IMR-90 (cell line): Measurements from ENCODE around the gene TMC7. TPM values are rescaled to one million over a fixed set of nuclear protein-coding genes. Genes with fewer than 3 reads are reported as not detected.

Experiments
- ATAC-seq: fragments of 200-7000 bp; cut with Tn5 transposase; 2 replicates; pipeline ENCODE4 v1.9.1; 2020; ENCODE audit warnings: low read depth, mild to moderate bottlenecking, moderate library complexity
- BruUV-seq: library from RNA; stranded (reverse); fragments of 400-500 nt; replicated peaks from 2 replicates; lab custom pipeline; 2021; lab: Mats Ljungman, UMichigan
- CTCF ChIA-PET: fragments of 300-600 bp; formaldehyde crosslinking; extraction: SDS; loops from one replicate; lab custom pipeline; 2021; ENCODE audit warnings: antibody characterized with exemption; lab: Yijun Ruan, JAX
- POLR2A ChIA-PET: fragments of 300-600 bp; sonication (Branson Sonifier 250); formaldehyde crosslinking; loops from one replicate; lab custom pipeline; 2022; ENCODE audit warnings: antibody characterized with exemption; ENCODE audit not compliant: unreplicated experiment; lab: Charles Lee
- DNase-seq: peaks from one replicate; pipeline ENCODE4 v3.0.0; 2013
- H2AFZ ChIP-seq: replicated peaks from 2 replicates; pipeline ENCODE3; 2013; ENCODE audit warnings: low read length, mild to moderate bottlenecking; ENCODE audit not compliant: poor library complexity
- H2AK5ac ChIP-seq: 2 replicates; pipeline ENCODE4 v1.6.1; 2013; ENCODE audit warnings: low read depth, low read length, inconsistent platforms
- H2AK9ac ChIP-seq: replicated peaks from 2 replicates; pipeline ENCODE3; 2013; ENCODE audit warnings: mild to moderate bottlenecking, low read depth, low read length, moderate library complexity; ENCODE audit not compliant: poor library complexity
- H2BK120ac ChIP-seq: 2 replicates; pipeline ENCODE4 v1.6.1; 2013; ENCODE audit warnings: low read depth, low read length, inconsistent platforms
- H2BK15ac ChIP-seq: 3 replicates; pipeline ENCODE4 v1.6.1; 2013; ENCODE audit warnings: low read depth, low read length, inconsistent platforms
- H2BK20ac ChIP-seq: 2 replicates; pipeline ENCODE4 v1.6.1; 2013; ENCODE audit warnings: low read depth, mild to moderate bottlenecking, inconsistent platforms, low read length, moderate library complexity
- H2BK5ac ChIP-seq: 2 replicates; pipeline ENCODE4 v1.6.1; 2013; ENCODE audit warnings: mild to moderate bottlenecking, low read depth, low read length, inconsistent platforms; ENCODE audit not compliant: poor library complexity, severe bottlenecking
- H3K14ac ChIP-seq: replicated peaks from 2 replicates; pipeline ENCODE4 v1.6.1; 2013; ENCODE audit warnings: low read depth, low read length, inconsistent platforms
- H3K18ac ChIP-seq: 2 replicates; pipeline ENCODE4 v1.6.1; 2013; ENCODE audit warnings: low read depth, low read length, control low read depth
- H3K23ac ChIP-seq: 2 replicates; pipeline ENCODE4 v1.6.1; 2013; ENCODE audit warnings: low read depth, low read length, inconsistent platforms
- H3K27ac ChIP-seq: 2 replicates; pipeline ENCODE4 v1.5.1; 2013; ENCODE audit warnings: mild to moderate bottlenecking, control low read depth, low read length; ENCODE audit not compliant: insufficient read depth
- H3K27me3 ChIP-seq: 2 replicates; pipeline ENCODE4 v1.6.1; 2013; ENCODE audit warnings: low read length; ENCODE audit not compliant: control insufficient read depth, insufficient read depth
- H3K36me3 ChIP-seq: 2 replicates; pipeline ENCODE4 v1.6.1; 2013; ENCODE audit warnings: low read length, mixed read lengths; ENCODE audit not compliant: control insufficient read depth, insufficient read depth
- H3K4ac ChIP-seq: 2 replicates; pipeline ENCODE4 v1.6.1; 2013; ENCODE audit warnings: low read depth, low read length, inconsistent platforms
- H3K4me1 ChIP-seq: 2 replicates; pipeline ENCODE4 v1.6.1; 2013; ENCODE audit warnings: low read length, mixed read lengths; ENCODE audit not compliant: control insufficient read depth, insufficient read depth
- H3K4me2 ChIP-seq: 2 replicates; pipeline ENCODE4 v1.6.1; 2013; ENCODE audit warnings: low read depth, mild to moderate bottlenecking, control low read depth, low read length, moderate library complexity
- H3K4me3 ChIP-seq: 2 replicates; pipeline ENCODE4 v1.5.1; 2013; ENCODE audit warnings: low read depth, mild to moderate bottlenecking, control low read depth, low read length, moderate library complexity; ENCODE audit not compliant: insufficient read depth
- H3K56ac ChIP-seq: 2 replicates; pipeline ENCODE4 v1.6.1; 2013; ENCODE audit warnings: low read length, inconsistent platforms; ENCODE audit not compliant: insufficient read depth; ENCODE audit errors: extremely low read depth
- H3K79me1 ChIP-seq, 2 experiments: 2 replicates each; pipeline ENCODE4 v1.6.1; 2013; ENCODE audit warnings: low read length in 2 of 2, inconsistent platforms in 1 of 2, low read depth in 1 of 2
- H3K9ac ChIP-seq: 2 replicates; pipeline ENCODE4 v1.6.1; 2013; ENCODE audit warnings: low read depth, low read length, control low read depth
- H3K9me1 ChIP-seq: 2 replicates; pipeline ENCODE4 v1.6.1; 2013; ENCODE audit warnings: low read length, inconsistent platforms; ENCODE audit not compliant: insufficient read depth
- H3K9me3 ChIP-seq: 2 replicates; pipeline ENCODE4 v1.6.1; 2013; ENCODE audit warnings: low read length; ENCODE audit not compliant: control insufficient read depth, insufficient read depth
- H4K20me1 ChIP-seq: 2 replicates; pipeline ENCODE4 v1.6.1; 2013; ENCODE audit warnings: low read length, inconsistent platforms; ENCODE audit not compliant: insufficient read depth
- H4K5ac ChIP-seq: 2 replicates; pipeline ENCODE4 v1.6.1; 2013; ENCODE audit warnings: mild to moderate bottlenecking, low read depth, low read length, control low read depth
- H4K8ac ChIP-seq, 2 experiments: 2 replicates each; pipeline ENCODE4 v1.6.1; 2013; ENCODE audit warnings: low read depth in 2 of 2, low read length in 2 of 2, control low read depth in 1 of 2, inconsistent platforms in 1 of 2
- H4K91ac ChIP-seq: 2 replicates; pipeline ENCODE4 v1.6.1; 2013; ENCODE audit warnings: low read depth, low read length, inconsistent platforms; ENCODE audit not compliant: insufficient read depth
- CEBPB ChIP-seq: IDR thresholded peaks from 2 replicates; pipeline ENCODE4 v1.6.1; 2012; ENCODE audit warnings: low read depth, low read length, improper control_type of control experiment
- CHD1 ChIP-seq: IDR thresholded peaks from 2 replicates; pipeline ENCODE4 v1.6.1; 2012; ENCODE audit warnings: low read depth, low read length, improper control_type of control experiment
- CTCF ChIP-seq: conservative IDR thresholded peaks from 2 replicates; pipeline ENCODE4 v1.5.1; 2012; ENCODE audit warnings: mild to moderate bottlenecking, low read depth, low read length, improper control_type of control experiment
- ELK1 ChIP-seq: fragments of 150-350 bp; IDR thresholded peaks from 2 replicates; pipeline ENCODE4 v1.6.1; 2016; ENCODE audit warnings: low read depth, mild to moderate bottlenecking, low read length, moderate library complexity, borderline replicate concordance
- NFE2L2 ChIP-seq: fragments of 150-350 bp; IDR thresholded peaks from 2 replicates; pipeline ENCODE4 v1.6.1; 2016; ENCODE audit warnings: low read depth, mild to moderate bottlenecking, low read length
- RFX5 ChIP-seq: IDR thresholded peaks from 2 replicates; pipeline ENCODE4 v1.8.0; 2012; ENCODE audit warnings: low read depth, mild to moderate bottlenecking, low read length, moderate library complexity
- WGBS, 2 experiments: methylation state at CpG; one replicate each; pipeline versions ENCODE4 v1.1.5 to v1.1.7; 2013; ENCODE audit warnings: missing lambda C conversion rate in 2 of 2; ENCODE audit not compliant: insufficient read length in 1 of 2; ENCODE audit errors: extremely low coverage in 2 of 2; 5-methylcytosine and 5-hydroxymethylcytosine counted together
- dilution Hi-C: fragments of 300-500 bp; cut with HindIII; formaldehyde crosslinking; loops from one replicate; pipeline ENCODE4 v1.14.3; 2018; ENCODE audit warnings: low sequenced_read_pairs; ENCODE audit not compliant: unreplicated experiment
- in situ Hi-C: fragments of 300-500 bp; cut with MboI; formaldehyde crosslinking; loops from 3 replicates; pipeline ENCODE4 v1.14.3; 2019; ENCODE audit warnings: low sequenced_read_pairs, inconsistent platforms, mixed read lengths
- intact Hi-C: fragments of 100-400 bp; cut with micrococcal nuclease; formaldehyde crosslinking; loops from 2 replicates; pipeline ENCODE4 v1.10.0; 2022
- polyA plus RNA-seq, 3 experiments: library from polyadenylated mRNA; depleted of rRNA; stranded (reverse); fragments of >200 nt; gene quantifications; 2 replicates each; pipeline ENCODE4 v1.2.3, GENCODE V29; 2012; ENCODE audit warnings: low replicate concordance in 1 of 3
- total RNA-seq: library from RNA; depleted of rRNA; stranded (reverse); fragments of >200 nt; gene quantifications from 2 replicates; pipeline ENCODE4 v1.2.3, GENCODE V29; 2012

Gene TMC7
- total and polyA plus RNA-seq, 2 of the 4 experiments (the other 2 are of a cell fraction): 0.27 to 0.36 TPM

GRCh38 chr16:18945233-18945632, 38.5 kb upstream of the TMC7 start:
- Histone ChIP-seq H3K27me3 (peaks cover 1% of the 10 kb centered on the region; the same call in 1 of the 2 replicates), H3K4me3 (no peak overlapping the region), H3K23ac (no peak overlapping the region), H3K79me1 (no peaks in the 10 kb centered on the region), H2BK15ac (no peak overlapping the region), H3K4me2 (no peak overlapping the region), H3K9me3 (no peaks in the 10 kb centered on the region), H2AK9ac (no peak overlapping the region), H2BK20ac (no peak overlapping the region), H3K4me1 (no peaks in the 10 kb centered on the region), H2AFZ (no peak overlapping the region), H2BK5ac (no peak overlapping the region), H3K27ac (no peak overlapping the region), H3K9ac (no peak overlapping the region), H4K91ac (no peak overlapping the region), H2AK5ac (no peak overlapping the region), H3K56ac (no peak overlapping the region; the same call in 1 of the 2 replicates), H4K8ac (no peak overlapping the region), H3K4ac (no peak overlapping the region), H3K36me3 (no peaks in the 10 kb centered on the region), H3K18ac (no peak overlapping the region), H4K5ac (no peak overlapping the region), H4K20me1 (no peaks in the 10 kb centered on the region), H3K14ac (no peak overlapping the region), H3K9me1 (no peaks in the 10 kb centered on the region), H2BK120ac (no peak overlapping the region)
- POLR2A ChIA-PET: no interaction called here
- no peak for ATAC-seq
- intact Hi-C loops (no loop called here), dilution Hi-C loops (no loop called here), in situ Hi-C loops (no loop called here)
- TF ChIP-seq CTCF (no peak), CHD1 (no peak), RFX5 (no peak), CEBPB (no peak), NFE2L2 (no peak), ELK1 (no peak)
- CTCF ChIA-PET: interaction anchor here (1.1 kb wide), 1 partner anchor 24 kb away, joined by 3 read pairs; no protein-coding TSS in a partner anchor
- no peak for DNase-seq
- no TSS peak for BruUV-seq
- no CpG with 5 or more reads among the region's 7 CpGs for WGBS, 2 experiments
